HG02852 (cell line): ENCODE results near the gene RFESD.

Source experiments
- ATAC-seq: cut with Tn5 transposase; IDR thresholded peaks from one replicate; pipeline ENCODE4 v1.9.1; 2021; ENCODE audit warnings: mild to moderate bottlenecking, moderate library complexity; ENCODE audit not compliant: unreplicated experiment

RFESD gene

DNA sequence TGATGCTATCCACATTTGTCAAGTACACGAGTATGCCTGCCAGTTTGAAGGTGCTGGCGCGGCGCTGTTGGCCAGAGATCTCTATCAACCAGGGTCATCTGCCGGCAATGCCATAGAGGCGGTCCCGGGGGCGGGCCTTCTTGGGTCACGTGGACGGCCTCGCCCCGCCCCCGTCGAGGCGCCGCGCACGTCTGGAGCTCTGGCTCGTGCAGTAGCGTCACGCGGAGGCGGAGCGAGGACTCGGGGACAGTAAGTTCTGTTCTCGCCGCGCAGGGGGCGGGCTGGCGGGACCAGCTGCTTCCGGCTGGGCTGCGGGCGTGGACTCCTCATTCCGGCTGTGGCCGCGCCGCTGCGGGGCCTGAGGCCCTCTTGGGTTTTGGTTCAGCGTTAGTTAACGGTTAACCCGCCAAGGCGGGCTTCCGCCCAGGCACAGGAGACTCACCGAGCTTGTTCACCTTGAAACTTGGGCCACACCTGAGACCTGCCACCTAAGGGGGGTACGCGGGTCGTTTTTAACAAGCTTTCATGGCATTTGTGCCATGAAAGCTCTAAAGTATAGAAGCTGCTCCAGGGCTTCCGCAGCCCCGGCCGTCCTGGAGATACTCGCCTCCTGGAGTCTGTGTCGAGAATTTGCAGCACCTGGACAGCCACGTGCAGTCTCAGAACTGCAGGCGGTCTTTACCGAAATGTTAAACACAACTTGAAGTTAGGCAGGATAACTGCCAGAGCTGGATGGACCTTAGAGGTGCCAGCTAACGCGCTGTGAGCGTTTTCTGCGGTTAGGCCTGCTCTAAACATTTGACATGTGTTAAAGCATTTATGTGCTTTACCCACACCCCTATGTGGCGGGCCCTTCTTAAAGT is at the start of gene RFESD:
Gene RFESD (plus strand): TSS at position 209 of the 863 bp plus-strand sequence. CDS start 5,495 bp downstream, outside the sequence.
- ATAC-seq, result peak; percentile 96

- no peak for ATAC-seq
Measured at GRCh38 chr5:95599252-95599651, 47.3 kb upstream of the RFESD start.

- ATAC-seq, result no peak
Measured at GRCh38 chr5:95600557-95600956, 46.0 kb upstream of the RFESD start.

DNA sequence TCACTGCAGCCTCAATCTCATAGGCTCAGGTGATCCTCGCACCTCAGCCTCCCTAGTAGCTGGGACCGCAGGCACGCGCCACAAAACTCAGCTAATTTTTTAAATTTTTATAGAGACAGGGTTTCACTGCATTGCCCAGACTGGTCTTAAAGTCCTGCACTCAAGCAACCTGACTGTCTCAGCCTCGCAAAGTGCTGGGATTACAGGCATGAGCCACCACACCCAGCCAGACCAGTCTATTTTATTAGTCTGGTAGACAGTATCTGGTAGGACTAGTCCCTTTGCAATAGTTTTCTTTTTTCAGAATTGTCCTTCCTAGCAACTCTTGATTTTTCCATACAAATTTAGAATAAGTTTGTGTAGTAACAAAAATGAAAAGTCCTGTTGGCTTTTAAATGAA is 40.8 kb upstream of the RFESD start:
- no peak for ATAC-seq

- no peak for ATAC-seq
Measured at GRCh38 chr5:95606419-95606818, 40.2 kb upstream of the RFESD start.

DNA sequence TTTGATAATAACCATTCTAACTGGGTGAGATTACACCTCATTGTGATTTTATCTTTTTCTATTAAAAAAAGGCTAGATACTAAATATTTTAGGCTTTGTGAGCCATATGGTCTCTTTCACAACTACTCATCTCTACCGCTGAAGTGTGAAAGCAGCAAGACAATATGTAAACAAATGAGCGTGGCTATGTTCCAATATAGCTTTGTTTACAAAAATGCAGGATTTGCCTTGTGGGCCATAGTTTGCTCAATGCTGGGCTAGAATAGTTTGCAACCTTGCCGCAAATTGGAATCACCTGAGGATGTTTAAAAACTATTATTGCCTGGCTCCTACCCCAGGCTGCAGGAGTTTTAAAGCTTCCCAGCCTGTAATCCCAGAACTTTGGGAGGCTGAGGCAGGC is 36.9 kb upstream of the RFESD start:
- no peak for ATAC-seq

- no peak for ATAC-seq
Measured at GRCh38 chr5:95610546-95610945, 36.0 kb upstream of the RFESD start.

GRCh38 chr5:95611396-95611795 is 35.2 kb upstream of the RFESD start:
- ATAC-seq, result no peak

- no peak for ATAC-seq
Measured at GRCh38 chr5:95613514-95613913, 33.1 kb upstream of the RFESD start.

DNA sequence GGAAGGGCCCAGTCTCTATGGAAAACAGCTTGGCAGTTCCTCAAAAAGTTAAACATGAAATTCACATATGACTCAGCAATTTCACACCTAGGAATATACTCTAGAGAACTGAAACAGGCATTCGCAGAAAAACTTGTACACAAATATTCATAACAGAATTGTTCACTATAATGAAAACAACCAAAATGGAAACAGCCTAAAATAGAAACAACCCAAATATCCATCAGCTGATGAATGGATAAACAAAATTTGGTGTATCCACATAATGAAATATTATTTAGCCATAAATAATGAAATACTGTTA is 31.5 kb upstream of the RFESD start:
- ATAC-seq, result peak; percentile 42

DNA sequence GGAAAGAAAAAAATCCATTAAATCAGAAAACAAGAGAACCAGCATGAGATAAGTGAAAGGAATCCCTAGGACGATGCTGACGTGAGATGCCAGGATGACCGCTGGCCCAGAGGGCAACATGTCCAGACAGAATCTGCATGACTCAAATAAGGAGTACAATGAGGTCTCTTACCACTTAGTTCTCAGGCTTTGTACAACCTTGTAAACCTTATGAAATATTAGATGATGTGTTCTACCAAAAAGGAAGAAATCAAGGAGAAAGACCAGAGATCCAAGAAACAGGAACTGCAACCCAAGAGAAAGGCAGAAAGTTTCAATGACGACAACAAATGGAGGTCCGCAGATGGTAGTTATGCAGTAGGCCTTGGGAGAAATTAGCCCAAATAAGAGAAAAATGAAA is 29.5 kb upstream of the RFESD start:
- no peak for ATAC-seq

DNA sequence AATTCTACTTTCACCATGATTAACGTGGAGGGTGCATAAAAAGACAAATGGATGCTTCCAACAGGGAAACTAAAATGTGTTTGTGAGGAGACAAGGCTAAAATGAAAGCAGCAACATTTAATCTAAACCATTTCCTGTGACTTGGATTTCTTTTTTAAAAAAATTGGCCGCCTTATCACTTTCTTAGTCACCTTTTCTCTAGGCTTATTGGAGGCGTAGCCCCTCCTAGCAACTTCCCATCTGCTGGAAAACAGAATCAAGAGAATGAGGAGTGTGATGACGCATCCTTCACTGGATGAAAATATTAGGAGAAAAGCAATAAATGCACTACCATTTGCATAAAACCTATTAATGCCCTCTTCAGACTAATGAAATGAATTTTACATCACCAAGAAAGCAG is 27.5 kb upstream of the RFESD start:
- ATAC-seq, result no peak

GRCh38 chr5:95619514-95620029 is 27.0 kb upstream of the RFESD start:
- no peak for ATAC-seq

DNA sequence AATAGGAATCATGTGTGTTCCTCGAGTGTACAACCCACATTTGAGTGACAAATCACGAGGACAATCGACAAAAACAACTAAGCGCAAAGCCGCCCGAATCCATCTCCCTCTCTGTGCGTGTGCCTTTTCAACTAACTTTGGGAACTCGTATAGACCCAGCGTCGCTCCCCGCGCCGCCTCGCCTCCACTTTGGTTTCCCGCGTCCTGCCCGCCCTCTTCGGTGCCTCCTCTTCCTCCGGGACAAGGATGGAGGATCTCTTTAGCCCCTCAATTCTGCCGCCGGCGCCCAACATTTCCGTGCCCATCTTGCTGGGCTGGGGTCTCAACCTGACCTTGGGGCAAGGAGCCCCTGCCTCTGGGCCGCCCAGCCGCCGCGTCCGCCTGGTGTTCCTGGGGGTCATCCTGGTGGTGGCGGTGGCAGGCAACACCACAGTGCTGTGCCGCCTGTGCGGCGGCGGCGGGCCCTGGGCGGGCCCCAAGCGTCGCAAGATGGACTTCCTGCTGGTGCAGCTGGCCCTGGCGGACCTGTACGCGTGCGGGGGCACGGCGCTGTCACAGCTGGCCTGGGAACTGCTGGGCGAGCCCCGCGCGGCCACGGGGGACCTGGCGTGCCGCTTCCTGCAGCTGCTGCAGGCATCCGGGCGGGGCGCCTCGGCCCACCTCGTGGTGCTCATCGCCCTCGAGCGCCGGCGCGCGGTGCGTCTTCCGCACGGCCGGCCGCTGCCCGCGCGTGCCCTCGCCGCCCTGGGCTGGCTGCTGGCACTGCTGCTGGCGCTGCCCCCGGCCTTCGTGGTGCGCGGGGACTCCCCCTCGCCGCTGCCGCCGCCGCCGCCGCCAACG is 26.3 kb upstream of the RFESD start, which contains the start of gene GPR150:
Gene GPR150 (plus strand): TSS at position 58 of the 840 bp plus-strand sequence. CDS start 189 bp downstream, at position 247.
- peak; percentile 58 for ATAC-seq

DNA sequence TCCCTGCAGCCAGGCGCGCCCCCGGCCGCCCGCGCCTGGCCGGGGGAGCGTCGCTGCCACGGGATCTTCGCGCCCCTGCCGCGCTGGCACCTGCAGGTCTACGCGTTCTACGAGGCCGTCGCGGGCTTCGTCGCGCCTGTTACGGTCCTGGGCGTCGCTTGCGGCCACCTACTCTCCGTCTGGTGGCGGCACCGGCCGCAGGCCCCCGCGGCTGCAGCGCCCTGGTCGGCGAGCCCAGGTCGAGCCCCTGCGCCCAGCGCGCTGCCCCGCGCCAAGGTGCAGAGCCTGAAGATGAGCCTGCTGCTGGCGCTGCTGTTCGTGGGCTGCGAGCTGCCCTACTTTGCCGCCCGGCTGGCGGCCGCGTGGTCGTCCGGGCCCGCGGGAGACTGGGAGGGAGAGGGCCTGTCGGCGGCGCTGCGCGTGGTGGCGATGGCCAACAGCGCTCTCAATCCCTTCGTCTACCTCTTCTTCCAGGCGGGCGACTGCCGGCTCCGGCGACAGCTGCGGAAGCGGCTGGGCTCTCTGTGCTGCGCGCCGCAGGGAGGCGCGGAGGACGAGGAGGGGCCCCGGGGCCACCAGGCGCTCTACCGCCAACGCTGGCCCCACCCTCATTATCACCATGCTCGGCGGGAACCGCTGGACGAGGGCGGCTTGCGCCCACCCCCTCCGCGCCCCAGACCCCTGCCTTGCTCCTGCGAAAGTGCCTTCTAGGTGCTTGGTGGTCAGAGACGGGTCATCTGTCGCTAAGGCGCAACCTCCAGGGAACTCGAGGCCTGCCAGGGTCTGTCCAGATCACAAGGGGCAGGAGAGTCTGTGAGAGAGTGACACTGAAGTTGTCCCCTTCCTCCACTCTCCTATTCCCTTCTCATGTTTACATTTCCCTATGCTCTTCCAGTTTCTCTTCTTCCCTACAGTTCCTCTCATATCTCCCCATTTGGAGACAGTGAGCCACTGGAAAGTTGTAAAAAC is 25.4 kb upstream of the RFESD start:
- ATAC-seq, result peak; percentile 51

DNA sequence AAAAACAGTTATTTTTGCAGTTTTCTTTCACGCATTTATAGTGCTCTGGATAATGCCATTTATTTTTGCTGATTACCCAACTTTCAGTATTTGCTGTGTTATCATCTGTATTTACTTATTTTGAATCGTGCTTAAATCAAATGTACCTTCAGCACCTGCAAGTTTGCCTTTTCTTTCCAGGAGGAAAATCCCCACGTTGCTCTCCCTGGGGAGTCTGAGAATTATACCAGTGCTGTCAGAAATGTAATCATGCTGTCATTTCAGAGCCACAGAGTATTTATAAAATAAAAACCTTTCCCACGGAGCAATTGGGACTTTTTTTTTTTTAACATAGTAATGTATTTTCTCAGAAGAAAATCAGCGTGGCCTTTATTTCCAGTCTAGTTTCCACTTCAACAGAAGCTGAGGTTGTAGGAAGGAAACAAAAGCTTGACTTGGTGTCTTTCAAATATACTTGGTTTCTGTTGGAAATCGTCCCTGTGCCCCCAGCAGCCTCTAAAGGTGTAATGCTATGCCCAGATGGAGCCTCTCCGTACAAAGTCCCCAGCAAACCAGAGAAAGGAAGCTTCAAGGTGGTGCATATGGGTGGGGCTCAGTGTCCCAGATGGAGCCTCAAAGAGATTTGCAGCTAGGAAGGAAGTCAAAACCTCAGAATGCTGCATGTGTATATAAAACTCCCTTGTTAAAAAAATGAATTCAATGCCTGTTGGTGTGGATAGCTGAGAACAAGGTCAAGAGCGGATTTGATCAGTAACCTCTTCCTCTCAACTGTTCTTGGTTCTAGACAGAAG is 24.5 kb upstream of the RFESD start:
- no peak for ATAC-seq

- no peak for ATAC-seq
Measured at GRCh38 chr5:95623706-95624105, 22.9 kb upstream of the RFESD start.

- ATAC-seq, result no peak
Measured at GRCh38 chr5:95624368-95624767, 22.2 kb upstream of the RFESD start.

GRCh38 chr5:95626701-95627100 is 19.9 kb upstream of the RFESD start:
- ATAC-seq, result no peak
